Activated gamma-delta T cell (primary cell): Measurements from ENCODE around the gene TUFM.
"Not testable (repeated sequence)": the region's sequence is repeated elsewhere in the genome, so short reads cannot be mapped to it uniquely, and the experiment has no call there.

ENCODE experiments used
- DNase-seq: peaks from one replicate; lab custom pipeline; 2025; lab: John Stamatoyannopoulos, UW

Gene TUFM

GRCh38 chr16:28838558-28838918, 7.6 kb downstream of the TUFM start:
- no peak for DNase-seq

GRCh38 chr16:28837672-28838557, 8.2 kb downstream of the TUFM start:
- DNase-seq = no peak

GRCh38 chr16:28836761-28837064, 9.4 kb downstream of the TUFM start:
- DNase-seq = no peak

GRCh38 chr16:28835864-28836760, 10.0 kb downstream of the TUFM start:
- no peak for DNase-seq

GRCh38 chr16:28834873-28835863, 11.0 kb downstream of the TUFM start:
- DNase-seq = no peak

- DNase-seq = no peak
These were observed 11.8 kb downstream of the TUFM start for GRCh38 chr16:28834349-28834748.

- DNase-seq = no peak
These were observed 15.6 kb downstream of the TUFM start for GRCh38 chr16:28830531-28830930.

- no peak for DNase-seq
These were observed 16.4 kb downstream of the TUFM start for GRCh38 chr16:28829747-28830146.

- DNase-seq = no peak
These were observed 20.0 kb downstream of the TUFM start for GRCh38 chr16:28826141-28826540.

GRCh38 chr16:28824717-28824973, 21.5 kb downstream of the TUFM start:
- no peak for DNase-seq

- DNase-seq = peak; percentile 90
These were observed 22.1 kb downstream of the TUFM start for GRCh38 chr16:28823873-28824716.

- DNase-seq = peak; percentile 59
These were observed 22.8 kb downstream of the TUFM start for GRCh38 chr16:28823291-28823872.

- peak; percentile 87 for DNase-seq
These were observed 23.4 kb downstream of the TUFM start, which contains the start of gene ATXN2L for GRCh38 chr16:28822520-28823290. TSS of gene ATXN2L (plus strand) at chr16:28822999. CDS start at chr16:28823260, 261 bp downstream.

- DNase-seq = no peak
These were observed 24.2 kb downstream of the TUFM start for GRCh38 chr16:28821874-28822519.

- not testable (repeated sequence) for DNase-seq
These were observed 25.6 kb downstream of the TUFM start for GRCh38 chr16:28820546-28820945.

- no peak for DNase-seq
These were observed 26.1 kb downstream of the TUFM start for GRCh38 chr16:28820016-28820415.

GRCh38 chr16:28807445-28808120, 38.6 kb downstream of the TUFM start:
- DNase-seq = not testable (repeated sequence)

GRCh38 chr16:28802235-28803019, 43.7 kb downstream of the TUFM start:
- not testable (repeated sequence) for DNase-seq
